ENCODE measurements around the gene CDCP1.

GRCh38 chr3:45151100-45151499 is 4.9 kb upstream of the CDCP1 start:
- TF ChIP-seq CTCF (conservative IDR thresholded peaks at IDR 0.05 in 1 of 2, IDR thresholded peaks at IDR 0.05 in 1 of 2; ENCODE audit: extremely low read depth in 1 of 2, insufficient read depth in 1 of 2, low read depth in 1 of 2, low read length in 2 of 2) = no peak
- TF ChIP-seq EZH2 (IDR thresholded peaks at IDR 0.05; ENCODE audit: borderline replicate concordance, low read length) = no peak

Data from mammary epithelial cell (primary cell).